DND-41 (cell line): ENCODE measurements around the gene DLGAP1.
"Not testable (repeated sequence)": the region's sequence is repeated elsewhere in the genome, so short reads cannot be mapped to it uniquely, and the experiment has no call there.

Experiments used
- CTCF ChIP-seq: IDR thresholded peaks from 2 replicates; pipeline ENCODE4 v1.5.1; 2012; ENCODE audit warnings: borderline replicate concordance, low read length, moderate library complexity, mild to moderate bottlenecking; ENCODE audit not compliant: poor library complexity, severe bottlenecking; ENCODE audit errors: extremely low read depth
- EZH2 ChIP-seq: IDR thresholded peaks from 3 replicates; pipeline ENCODE4 v1.6.1; 2012; ENCODE audit warnings: borderline replicate concordance, low read depth, mild to moderate bottlenecking, moderate library complexity, low read length, inconsistent platforms; ENCODE audit not compliant: severe bottlenecking

- TF ChIP-seq CTCF, EZH2: not testable (repeated sequence)
Observed at GRCh38 chr18:4034815-4035214, 420.3 kb downstream of the DLGAP1 start.
